SK-N-SH (cell line): Measurements from ENCODE around the gene FOXP1. TPM values are rescaled to one million over a fixed set of nuclear protein-coding genes. Genes with fewer than 3 reads are reported as not detected.

Experiments used
- CTCF ChIA-PET: fragments of 300-600, 350-600 bp; formaldehyde crosslinking; extraction: SDS; loops from one replicate; lab custom pipeline; 2021; lab: Yijun Ruan, JAX
- POLR2A ChIA-PET: fragments of 350-600 bp; sonication (Branson Sonifier 250); formaldehyde crosslinking; extraction: SDS; loops from one replicate; lab custom pipeline; 2020; ENCODE audit warnings: antibody characterized with exemption, inconsistent platforms; lab: Yijun Ruan, JAX
- DNase-seq: peaks from one replicate; pipeline ENCODE4 v3.0.0; 2012
- H2AFZ ChIP-seq: fragments of 200-600 bp; sonication (generic); 2 replicates; pipeline ENCODE4 v1.8.1; 2016; ENCODE audit warnings: antibody characterized with exemption, mild to moderate bottlenecking, low read depth
- H3F3A ChIP-seq: fragments of 200-600 bp; sonication (generic); replicated peaks from 2 replicates; pipeline ENCODE3; 2016; ENCODE audit warnings: antibody characterized with exemption, mild to moderate bottlenecking; ENCODE audit not compliant: insufficient read depth
- H3K27ac ChIP-seq, 2 experiments: fragments of 200-500 bp in 1 of 2; fragments of 200-600 bp in 1 of 2; sonication (Bioruptor generic) in 1 of 2; sonication (generic), shearing (Covaris generic) in 1 of 2; 2 replicates each; pipeline versions ENCODE4 v1.5.1 to v1.6.1; 2014 to 2016; ENCODE audit warnings: low read depth in 2 of 2, inconsistent platforms in 1 of 2, low read length in 1 of 2, mild to moderate bottlenecking in 1 of 2, mixed read lengths in 1 of 2
- H3K27me3 ChIP-seq: fragments of 200-600 bp; sonication (generic), shearing (Covaris generic); 2 replicates; pipeline ENCODE4 v1.6.1; 2016; ENCODE audit warnings: mixed run types; ENCODE audit not compliant: insufficient read depth
- H3K36me3 ChIP-seq, 2 experiments: fragments of 200-500 bp in 1 of 2; fragments of 200-600 bp in 1 of 2; sonication (Bioruptor generic) in 1 of 2; sonication (generic) in 1 of 2; replicated peaks in 1 of 2; 2 replicates each; pipeline versions ENCODE3 to v1.5.1; 2014 to 2016; ENCODE audit warnings: low read length in 1 of 2, mild to moderate bottlenecking in 1 of 2; ENCODE audit not compliant: insufficient read depth in 2 of 2, control insufficient read depth in 1 of 2
- H3K4me1 ChIP-seq, 2 experiments: fragments of 200-500 bp in 1 of 2; fragments of 200-600 bp in 1 of 2; sonication (Bioruptor generic) in 1 of 2; sonication (generic), shearing (Covaris generic) in 1 of 2; 2 replicates each; pipeline versions ENCODE4 v1.5.1 to v1.6.1; 2014 to 2016; ENCODE audit warnings: low read depth in 1 of 2, low read length in 1 of 2, mixed run types in 1 of 2; ENCODE audit not compliant: insufficient read depth in 2 of 2, control insufficient read depth in 1 of 2
- H3K4me2 ChIP-seq: fragments of 200-600 bp; sonication (generic), shearing (Covaris generic); 2 replicates; pipeline ENCODE4 v1.6.1; 2017; ENCODE audit warnings: mixed run types
- H3K4me3 ChIP-seq, 2 experiments: fragments of 200-500 bp in 1 of 2; fragments of 200-600 bp in 1 of 2; sonication (Bioruptor generic) in 1 of 2; sonication (generic), shearing (Covaris generic) in 1 of 2; 2 replicates each; pipeline versions ENCODE4 v1.5.1 to v1.8.1; 2014 to 2016; ENCODE audit warnings: low read depth in 2 of 2, inconsistent platforms in 1 of 2, low read length in 1 of 2, mild to moderate bottlenecking in 1 of 2, mixed read lengths in 1 of 2, moderate library complexity in 1 of 2
- H3K79me2 ChIP-seq: fragments of 200-600 bp; sonication (generic); 2 replicates; pipeline ENCODE4 v1.8.1; 2017; ENCODE audit warnings: mild to moderate bottlenecking; ENCODE audit not compliant: insufficient read depth
- H3K9ac ChIP-seq: fragments of 200-600 bp; sonication (generic); 2 replicates; pipeline ENCODE4 v1.6.1; 2017; ENCODE audit warnings: mixed run types
- H3K9me2 ChIP-seq: fragments of 200-600 bp; sonication (generic); 2 replicates; pipeline ENCODE4 v1.6.1; 2017; ENCODE audit warnings: mixed run types
- H3K9me3 ChIP-seq: fragments of 200-600 bp; sonication (generic); 2 replicates; pipeline ENCODE4 v1.6.1; 2017; ENCODE audit warnings: mixed run types, mild to moderate bottlenecking, moderate library complexity
- H4K20me1 ChIP-seq: fragments of 200-600 bp; sonication (generic); 2 replicates; pipeline ENCODE4 v1.6.1; 2017; ENCODE audit warnings: mild to moderate bottlenecking, mixed run types; ENCODE audit not compliant: insufficient read depth
- CHD2 ChIP-seq: fragments of 150-350 bp; IDR thresholded peaks from 2 replicates; pipeline ENCODE4 v1.6.1; 2018; ENCODE audit warnings: low read length; ENCODE audit not compliant: partially characterized antibody
- FOSL2 ChIP-seq: IDR thresholded peaks from 2 replicates; pipeline ENCODE4 v1.4.0; 2012; ENCODE audit warnings: low read depth, mild to moderate bottlenecking, moderate library complexity, borderline replicate concordance
- JUND ChIP-seq: IDR thresholded peaks from 2 replicates; pipeline ENCODE4 v1.4.0; 2012
- POLR2AphosphoS5 ChIP-seq: IDR thresholded peaks from 2 replicates; pipeline ENCODE4 v1.6.1; 2012; ENCODE audit warnings: low read depth, low read length
- RAD21 ChIP-seq: IDR thresholded peaks from 2 replicates; pipeline ENCODE4 v1.6.1; 2012; ENCODE audit warnings: mild to moderate bottlenecking, low read length
- REST ChIP-seq: IDR thresholded peaks from 2 replicates; pipeline ENCODE4 v1.6.1; 2012; ENCODE audit warnings: mild to moderate bottlenecking, low read depth, low read length, moderate library complexity
- SMC3 ChIP-seq: IDR thresholded peaks from 2 replicates; pipeline ENCODE4 v1.6.1; 2012; ENCODE audit warnings: low read depth, low read length, improper control_type of control experiment
- WGBS: methylation state at CpG from one replicate; pipeline ENCODE4 v1.1.6; 2017; ENCODE audit warnings: low lambda C conversion rate; 5-methylcytosine and 5-hydroxymethylcytosine counted together
- polyA plus RNA-seq, 3 experiments: library from polyadenylated mRNA; depleted of rRNA; stranded (reverse); fragments of >200 nt; gene quantifications; 2 replicates each; pipeline ENCODE4 v1.2.3, GENCODE V29; 2012
- TF ChIP-seq, protein P1 (sequence below): IDR thresholded peaks from 2 replicates; pipeline ENCODE4; 2012
- TF ChIP-seq, protein P2 (sequence below): IDR thresholded peaks from 2 replicates; pipeline ENCODE4 v1.4.0; 2012; ENCODE audit warnings: low read depth, borderline replicate concordance

The FOXP1 gene
- polyA plus RNA-seq, 1 of the 3 experiments (the other 2 are of a cell fraction), result 8.8 TPM

- no peaks in the 10 kb centered on the region for H3K36me3 ChIP-seq
- H2AFZ ChIP-seq, result no peak overlapping the region
Observed at GRCh38 chr3:71602256-71602655, 18.7 kb upstream of the FOXP1 start.

GRCh38 chr3:71601811-71602210 lies 18.3 kb upstream of the FOXP1 start:
- no peak overlapping the region for H3K4me3 ChIP-seq
- ChIA-PET CTCF (interaction anchor here (0.6 to 8.0 kb wide), 2 partner anchors 16 to 644 kb away, joined by 3 to 49 read pairs; no protein-coding TSS in a partner anchor), POLR2A (no interaction called here)
- no peaks in the 10 kb centered on the region for H3K4me1 ChIP-seq
- no peak overlapping the region for H3K27ac ChIP-seq
- peak; percentile 28; the same call in 1 of the 2 replicates for TF ChIP-seq JUND
- TF ChIP-seq SMC3, result no peak
- TF ChIP-seq, protein P1, sequence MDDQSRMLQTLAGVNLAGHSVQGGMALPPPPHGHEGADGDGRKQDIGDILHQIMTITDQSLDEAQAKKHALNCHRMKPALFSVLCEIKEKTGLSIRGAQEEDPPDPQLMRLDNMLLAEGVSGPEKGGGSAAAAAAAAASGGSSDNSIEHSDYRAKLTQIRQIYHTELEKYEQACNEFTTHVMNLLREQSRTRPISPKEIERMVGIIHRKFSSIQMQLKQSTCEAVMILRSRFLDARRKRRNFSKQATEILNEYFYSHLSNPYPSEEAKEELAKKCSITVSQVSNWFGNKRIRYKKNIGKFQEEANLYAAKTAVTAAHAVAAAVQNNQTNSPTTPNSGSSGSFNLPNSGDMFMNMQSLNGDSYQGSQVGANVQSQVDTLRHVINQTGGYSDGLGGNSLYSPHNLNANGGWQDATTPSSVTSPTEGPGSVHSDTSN, result no peak
- TF ChIP-seq FOSL2, result peak; percentile 56; the same call in 1 of the 2 replicates
- no peak for TF ChIP-seq REST
- TF ChIP-seq, protein P2, sequence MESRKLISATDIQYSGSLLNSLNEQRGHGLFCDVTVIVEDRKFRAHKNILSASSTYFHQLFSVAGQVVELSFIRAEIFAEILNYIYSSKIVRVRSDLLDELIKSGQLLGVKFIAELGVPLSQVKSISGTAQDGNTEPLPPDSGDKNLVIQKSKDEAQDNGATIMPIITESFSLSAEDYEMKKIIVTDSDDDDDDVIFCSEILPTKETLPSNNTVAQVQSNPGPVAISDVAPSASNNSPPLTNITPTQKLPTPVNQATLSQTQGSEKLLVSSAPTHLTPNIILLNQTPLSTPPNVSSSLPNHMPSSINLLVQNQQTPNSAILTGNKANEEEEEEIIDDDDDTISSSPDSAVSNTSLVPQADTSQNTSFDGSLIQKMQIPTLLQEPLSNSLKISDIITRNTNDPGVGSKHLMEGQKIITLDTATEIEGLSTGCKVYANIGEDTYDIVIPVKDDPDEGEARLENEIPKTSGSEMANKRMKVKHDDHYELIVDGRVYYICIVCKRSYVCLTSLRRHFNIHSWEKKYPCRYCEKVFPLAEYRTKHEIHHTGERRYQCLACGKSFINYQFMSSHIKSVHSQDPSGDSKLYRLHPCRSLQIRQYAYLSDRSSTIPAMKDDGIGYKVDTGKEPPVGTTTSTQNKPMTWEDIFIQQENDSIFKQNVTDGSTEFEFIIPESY, result no peak
- no peak for TF ChIP-seq CHD2
- no peaks in the 10 kb centered on the region for H4K20me1 ChIP-seq
- H3K36me3 ChIP-seq, result no peaks in the 10 kb centered on the region
- H3K4me2 ChIP-seq, result 0 out of 2 replicates have a peak overlapping the region, but pooled peaks have one; percentile 15
- H2AFZ ChIP-seq, result no peak overlapping the region
- H3F3A ChIP-seq, result peaks cover 5% of the 10 kb centered on the region
- H3K79me2 ChIP-seq, result no peaks in the 10 kb centered on the region; the same call in 1 of the 2 replicates
- H3K9me2 ChIP-seq, result no peaks in the 10 kb centered on the region; the same call in 1 of the 2 replicates
- no peaks in the 10 kb centered on the region for H3K27me3 ChIP-seq
- no peaks in the 10 kb centered on the region for H3K9me3 ChIP-seq
- no peak overlapping the region for H3K9ac ChIP-seq
- WGBS, result 76% methylated on average over 5 of the region's 5 CpGs
- no peak for DNase-seq

More at GRCh38 chr3:71602256-71602655, 18.7 kb upstream of the FOXP1 start:
- H3K79me2 ChIP-seq, result no peaks in the 10 kb centered on the region; the same call in 1 of the 2 replicates
- H3K27ac ChIP-seq, result no peak overlapping the region
- H3K9me2 ChIP-seq, result no peaks in the 10 kb centered on the region; the same call in 1 of the 2 replicates
- POLR2A ChIA-PET, result no interaction called here
- no peak for TF ChIP-seq RAD21
- TF ChIP-seq POLR2AphosphoS5, result no peak
- TF ChIP-seq, all 33 proteins: peak for 0
- Histone ChIP-seq H3F3A (peaks cover 5% of the 10 kb centered on the region), H3K4me2 (no peak overlapping the region), H3K4me3 (no peak overlapping the region), H3K9me3 (no peaks in the 10 kb centered on the region), H3K27me3 (no peaks in the 10 kb centered on the region), H3K9ac (no peak overlapping the region), H3K4me1 (no peaks in the 10 kb centered on the region), H4K20me1 (no peaks in the 10 kb centered on the region)
- 81% methylated on average over 2 of the region's 2 CpGs for WGBS
- DNase-seq, result no peak
- CTCF ChIA-PET, result interaction anchor here (0.6 to 8.0 kb wide), 2 partner anchors 17 to 645 kb away, joined by 3 to 49 read pairs; no protein-coding TSS in a partner anchor
